ENCODE measurements around the gene TMTC3.

Gene TMTC3

DNA sequence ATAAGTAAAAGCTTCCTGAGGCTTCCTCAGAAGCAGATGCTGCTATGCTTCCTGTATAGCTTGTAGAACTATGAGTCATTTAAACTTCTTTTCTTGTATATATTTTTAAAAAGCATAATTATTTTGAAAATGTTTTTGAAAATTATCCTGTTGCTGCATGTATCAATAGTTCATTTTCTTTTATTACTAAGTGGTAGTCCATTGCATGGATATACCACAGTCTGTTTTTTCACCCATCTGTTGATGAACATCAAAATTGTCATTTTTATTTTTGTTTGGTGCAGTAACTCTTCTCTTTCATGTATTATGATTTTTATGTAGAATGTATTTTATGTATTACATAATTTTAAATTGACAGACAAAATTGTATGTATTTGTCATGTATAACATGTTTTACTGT is 81.4 kb downstream of the TMTC3 start:
- DNase-seq (ENCODE audit: low read depth in 1 of 2, low spot score in 1 of 2) = no peak

DNA sequence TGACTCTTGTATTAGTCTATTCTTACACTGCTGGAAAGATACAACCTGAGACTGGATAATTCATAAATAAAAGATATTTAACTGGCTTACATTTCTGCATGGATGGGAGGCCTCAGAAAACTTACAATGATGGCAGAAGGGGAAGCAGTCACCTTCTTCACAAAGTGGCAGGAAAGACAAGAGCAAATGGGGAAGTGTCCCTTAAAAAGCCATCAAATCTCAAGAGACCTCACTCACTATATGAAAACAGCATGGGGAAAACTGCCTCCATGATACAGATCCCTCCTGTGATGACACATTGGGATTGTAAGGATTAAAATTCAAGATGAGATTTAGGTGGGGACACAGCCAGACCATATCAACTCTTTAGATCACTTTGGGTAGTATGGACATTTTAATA is 83.7 kb downstream of the TMTC3 start:
- no peak for DNase-seq (ENCODE audit: low read depth in 1 of 2, low spot score in 1 of 2)

DNA sequence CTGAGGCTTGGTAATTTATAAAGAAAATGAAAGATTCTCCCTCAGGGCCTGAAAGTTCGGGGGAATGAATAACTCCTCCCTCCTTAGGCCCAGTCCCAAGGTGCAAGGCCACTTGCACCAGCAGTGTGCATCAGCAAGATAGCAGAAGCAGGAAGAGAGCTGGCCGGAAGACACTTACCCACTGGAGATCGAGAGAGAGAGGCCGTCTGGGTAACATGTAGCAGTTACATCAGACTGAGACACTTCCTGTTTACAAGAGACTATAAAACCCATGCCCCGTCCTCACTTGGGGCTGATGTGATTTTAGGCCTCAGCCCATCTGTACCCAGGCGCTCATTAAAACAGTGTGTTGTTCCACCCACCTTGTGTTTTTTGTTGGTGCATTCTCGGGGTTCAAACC is 85.2 kb downstream of the TMTC3 start:
- DNase-seq (ENCODE audit: low read depth in 1 of 2, low spot score in 1 of 2) = no peak

DNA sequence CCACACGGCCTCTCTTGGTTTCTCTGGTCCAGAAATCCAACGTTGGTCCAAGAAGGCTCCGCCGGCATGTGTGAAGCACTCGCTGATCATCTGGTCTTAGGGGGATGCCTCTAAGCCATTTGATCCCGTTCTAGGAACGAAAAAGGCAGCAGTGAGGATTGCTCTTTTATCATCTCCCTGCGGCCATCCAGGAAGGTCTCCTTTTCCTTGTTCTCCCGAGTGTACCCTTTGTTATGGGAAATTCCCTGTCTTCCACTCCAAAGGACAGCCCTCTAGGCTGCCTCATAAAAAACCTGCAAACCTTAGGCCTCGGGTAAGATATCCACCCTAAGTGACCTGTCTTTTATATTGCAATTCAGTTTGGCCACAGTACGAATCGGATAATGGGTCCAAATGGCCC is 85.8 kb downstream of the TMTC3 start:
- no peak for DNase-seq (ENCODE audit: low read depth in 1 of 2, low spot score in 1 of 2)

DNA sequence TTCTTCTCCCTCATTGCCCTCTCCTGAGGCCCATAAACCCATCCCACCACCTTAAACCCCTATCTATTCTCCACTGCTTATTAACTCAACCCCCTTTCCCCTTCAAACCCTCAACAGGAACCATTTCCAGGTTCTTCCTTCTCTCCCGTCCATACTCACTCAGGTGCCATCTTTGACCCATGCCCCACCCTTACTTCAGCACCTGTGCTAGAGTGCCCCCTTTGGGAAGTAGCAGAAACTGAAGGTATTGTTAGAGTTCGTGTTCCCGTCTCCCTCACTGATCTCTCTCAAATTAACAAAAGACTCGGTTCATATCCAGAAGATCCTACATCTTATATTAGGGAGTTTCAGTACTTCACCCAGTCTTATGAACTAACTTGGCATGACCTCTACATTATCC is 86.6 kb downstream of the TMTC3 start:
- no peak for DNase-seq (ENCODE audit: low read depth in 1 of 2, low spot score in 1 of 2)

DNA sequence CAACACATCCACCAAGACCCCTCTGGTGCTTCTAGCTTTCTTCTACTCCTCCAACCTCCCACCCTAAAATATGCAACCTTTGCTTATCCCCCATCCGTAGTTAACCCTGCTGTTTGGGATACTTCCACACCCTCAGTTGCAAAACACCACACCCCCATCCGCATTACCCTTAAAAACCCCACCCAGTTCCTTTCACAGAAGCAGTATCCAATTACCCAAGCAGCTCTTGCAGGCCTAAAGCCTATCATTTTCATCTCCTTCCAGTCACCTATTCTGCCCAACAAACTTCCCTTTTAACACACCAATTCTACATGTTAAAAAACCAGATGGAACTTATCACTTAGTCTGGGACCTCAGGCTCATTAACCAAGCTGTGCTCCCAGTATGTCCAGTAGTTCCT is 88.2 kb downstream of the TMTC3 start:
- DNase-seq (ENCODE audit: low read depth in 1 of 2, low spot score in 1 of 2) = no peak

DNA sequence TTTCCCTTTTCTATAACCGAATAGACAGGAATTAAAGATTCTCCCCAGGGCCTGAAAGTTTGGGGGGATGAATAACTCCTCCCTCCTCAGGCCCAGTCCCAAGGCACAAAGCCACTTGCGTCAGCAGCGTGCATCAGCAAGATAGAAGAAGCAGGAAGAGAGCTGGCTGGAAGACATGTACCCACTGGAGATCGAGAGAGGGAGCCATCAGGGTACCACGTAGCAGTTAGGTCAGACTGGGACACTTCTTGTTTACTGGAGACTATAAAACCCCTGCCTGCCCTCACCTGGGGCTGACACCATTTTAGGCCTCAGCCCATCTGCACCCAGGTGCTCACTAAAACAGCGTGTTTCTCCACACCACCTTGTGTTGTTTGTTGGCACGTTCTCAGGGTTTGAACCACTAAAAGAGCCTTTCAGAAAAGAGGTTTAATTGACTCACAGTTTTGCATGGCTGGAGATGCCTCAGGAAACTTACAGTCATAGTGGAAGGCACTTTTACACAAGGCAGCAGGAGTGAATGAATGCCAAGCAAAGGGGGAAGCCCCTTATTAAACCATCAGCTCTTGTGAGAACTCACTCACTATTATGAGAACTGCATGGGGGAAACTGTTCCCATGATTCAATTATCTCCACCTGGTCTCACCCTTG is 93.2 kb downstream of the TMTC3 start:
- DNase-seq (ENCODE audit: low read depth in 1 of 2, low spot score in 1 of 2) = no peak

DNA sequence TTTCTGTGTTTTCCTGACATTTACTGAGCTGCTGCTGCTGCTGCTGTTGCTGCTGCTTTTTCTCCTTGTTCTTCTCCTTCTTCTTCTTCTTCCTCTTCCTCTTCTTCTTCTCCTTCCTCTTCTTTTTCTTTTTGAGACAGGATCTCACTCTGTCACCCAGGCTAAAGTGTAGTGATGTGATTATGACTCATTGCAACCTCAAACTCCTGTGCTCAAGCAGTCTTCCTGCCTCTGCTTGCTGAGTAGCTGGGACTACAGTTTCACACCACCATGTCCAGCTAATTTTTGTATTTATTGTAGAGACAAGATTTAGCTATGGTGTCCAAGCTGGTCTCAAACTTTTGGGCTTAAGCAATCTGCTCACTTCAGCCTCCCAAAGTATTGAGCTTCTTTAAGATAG is 95.8 kb downstream of the TMTC3 start:
- DNase-seq (ENCODE audit: low read depth in 1 of 2, low spot score in 1 of 2) = no peak

DNA sequence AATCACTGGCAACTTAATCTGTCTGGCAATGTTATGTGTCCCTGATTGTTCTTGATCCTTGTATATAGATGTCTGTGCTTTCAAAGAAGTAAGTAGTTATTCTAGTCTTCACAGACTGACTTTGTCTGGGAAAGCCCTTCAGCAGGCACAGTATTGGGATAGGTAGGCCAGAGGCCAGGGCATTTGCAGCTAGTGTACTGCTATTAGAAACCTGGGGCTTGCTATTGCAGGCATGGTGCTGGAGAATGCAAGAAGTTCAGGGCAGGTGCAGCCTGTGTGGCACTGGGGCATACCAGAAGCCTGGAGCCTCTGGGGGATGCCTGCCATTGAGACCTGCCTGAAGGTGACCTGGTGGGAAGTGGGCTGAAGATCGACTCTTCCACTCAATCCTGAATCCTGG is 96.3 kb downstream of the TMTC3 start:
- no peak for DNase-seq (ENCODE audit: low read depth in 1 of 2, low spot score in 1 of 2)

DNA sequence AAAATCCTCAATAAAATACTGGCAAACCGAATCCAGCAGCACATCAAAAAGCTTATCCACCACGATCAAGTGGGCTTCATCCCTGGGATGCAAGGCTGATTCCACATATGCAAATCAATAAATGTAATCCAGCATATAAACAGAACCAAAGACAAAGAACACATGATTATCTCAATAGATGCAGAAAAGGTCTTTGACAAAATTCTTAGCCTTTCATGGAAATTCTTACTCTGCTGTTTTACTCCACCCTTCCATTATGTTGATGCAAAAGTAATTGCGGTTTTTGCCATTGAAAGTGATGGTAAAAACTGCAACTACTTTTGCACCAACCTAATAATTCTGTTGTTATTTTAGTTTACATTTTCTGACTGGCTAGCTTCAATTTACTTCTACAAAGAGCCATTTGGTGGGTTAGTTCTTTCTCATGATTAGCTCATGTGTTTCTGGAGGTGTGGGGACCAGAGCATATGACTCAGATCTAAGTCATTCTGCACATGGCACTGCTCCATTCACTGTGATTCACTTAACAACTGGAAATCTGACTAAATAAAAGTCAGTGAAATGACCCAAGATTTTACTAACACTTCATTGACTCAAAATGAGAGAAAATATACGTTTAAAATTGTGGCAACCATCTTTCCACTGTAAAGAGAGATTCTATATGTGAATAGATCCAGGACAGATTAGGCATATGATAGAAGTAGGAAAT is 99.9 kb downstream of the TMTC3 start:
- no peak for DNase-seq (ENCODE audit: low read depth in 1 of 2, low spot score in 1 of 2)

DNA sequence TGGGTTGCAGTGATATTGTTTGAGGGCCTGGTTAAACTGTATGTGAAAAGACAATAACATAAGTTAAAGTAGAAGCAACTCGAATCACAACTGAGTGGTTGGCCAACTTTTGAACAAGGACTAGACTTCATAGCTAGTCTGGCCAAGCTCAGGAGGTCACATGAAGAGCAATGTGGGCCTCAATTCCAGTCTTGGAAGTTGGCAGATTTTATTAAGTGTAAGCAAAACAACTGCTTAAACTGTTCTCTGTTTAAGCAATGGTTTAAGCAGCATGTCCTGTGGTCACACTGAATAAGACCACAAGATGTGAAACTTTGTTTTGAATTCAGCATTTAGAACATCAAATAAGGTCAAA is 100.4 kb downstream of the TMTC3 start:
- DNase-seq (ENCODE audit: low read depth in 1 of 2, low spot score in 1 of 2) = no peak

DNA sequence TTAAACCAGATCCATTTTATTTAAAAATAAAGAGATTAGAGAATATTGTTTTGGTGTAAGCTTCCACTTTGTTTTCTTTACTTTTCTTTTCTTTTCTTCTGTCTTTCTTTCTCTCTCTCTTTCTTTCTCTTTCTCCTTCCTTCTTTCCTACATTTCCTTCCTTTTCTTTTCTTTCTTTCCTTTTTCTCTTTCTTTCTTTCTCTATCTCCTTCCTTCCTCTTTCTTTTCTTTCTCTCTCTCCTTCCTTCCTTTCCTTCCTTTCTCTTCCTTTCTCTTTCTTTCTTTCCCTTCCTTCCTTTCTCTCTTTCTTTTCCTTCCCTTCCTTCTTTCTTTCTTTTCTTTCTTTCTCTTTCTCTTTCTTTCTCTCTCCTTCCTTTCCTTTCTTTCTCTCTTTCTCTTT is 100.8 kb downstream of the TMTC3 start:
- DNase-seq (ENCODE audit: low read depth in 1 of 2, low spot score in 1 of 2) = no peak

DNA sequence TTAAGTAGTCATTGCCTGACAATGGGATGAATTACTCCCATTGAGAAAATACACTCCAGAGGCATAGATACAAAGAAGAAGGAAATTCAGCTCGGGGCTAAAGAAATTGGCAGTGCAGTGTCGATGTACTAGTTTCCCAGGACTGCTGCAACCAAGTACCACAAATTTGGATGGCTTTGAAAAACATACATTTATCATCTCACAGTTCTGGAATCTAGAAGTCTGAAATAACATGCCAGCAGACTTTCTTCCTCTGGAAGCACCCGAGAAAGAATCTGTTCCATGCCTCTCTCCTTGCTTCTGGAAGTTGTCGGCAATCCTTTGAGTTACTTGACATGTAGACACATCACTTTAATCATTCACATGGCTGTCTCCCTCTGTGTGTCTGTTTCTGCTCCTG is 101.9 kb downstream of the TMTC3 start:
- no peak for DNase-seq (ENCODE audit: low read depth in 1 of 2, low spot score in 1 of 2)

DNA sequence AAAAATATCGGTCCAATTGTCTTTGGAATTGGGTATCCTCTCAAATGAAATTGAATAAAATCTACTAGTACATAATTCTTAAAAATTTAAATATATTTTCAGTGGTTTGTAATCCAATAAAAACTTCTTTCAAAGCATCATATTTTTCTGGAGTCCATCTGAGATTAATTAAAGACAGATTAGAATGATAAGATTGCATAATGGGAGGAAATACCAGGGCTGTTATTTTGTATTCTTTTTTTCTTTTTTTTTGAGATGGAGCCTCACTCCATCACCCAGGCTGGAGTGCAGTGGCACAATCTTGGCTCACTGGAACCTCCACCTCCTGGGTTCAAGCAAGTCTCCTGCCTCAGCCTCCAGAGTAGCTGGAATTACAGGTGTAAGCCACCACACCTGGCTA is 103.8 kb downstream of the TMTC3 start:
- no peak for DNase-seq (ENCODE audit: low read depth in 1 of 2, low spot score in 1 of 2)

DNA sequence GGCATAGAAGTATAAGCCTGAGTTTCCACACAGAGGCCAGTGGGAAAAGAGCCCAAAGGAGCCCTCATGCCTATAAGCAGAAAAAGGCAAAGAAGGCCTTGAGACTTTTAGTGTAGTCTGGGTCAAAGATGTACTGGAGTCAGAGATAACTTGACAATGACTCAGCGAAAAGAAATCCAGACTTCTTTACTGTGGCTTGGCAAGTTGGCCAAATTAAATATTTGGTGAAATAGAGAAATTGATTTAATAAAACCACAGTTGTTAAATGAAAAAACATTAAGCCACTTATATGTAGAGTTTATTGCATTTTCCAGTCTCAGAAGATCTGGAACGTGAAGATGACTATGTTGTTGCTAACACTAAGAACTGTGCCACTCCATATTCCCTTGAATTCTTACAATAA is 105.1 kb downstream of the TMTC3 start:
- DNase-seq (ENCODE audit: low read depth in 1 of 2, low spot score in 1 of 2) = no peak

DNA sequence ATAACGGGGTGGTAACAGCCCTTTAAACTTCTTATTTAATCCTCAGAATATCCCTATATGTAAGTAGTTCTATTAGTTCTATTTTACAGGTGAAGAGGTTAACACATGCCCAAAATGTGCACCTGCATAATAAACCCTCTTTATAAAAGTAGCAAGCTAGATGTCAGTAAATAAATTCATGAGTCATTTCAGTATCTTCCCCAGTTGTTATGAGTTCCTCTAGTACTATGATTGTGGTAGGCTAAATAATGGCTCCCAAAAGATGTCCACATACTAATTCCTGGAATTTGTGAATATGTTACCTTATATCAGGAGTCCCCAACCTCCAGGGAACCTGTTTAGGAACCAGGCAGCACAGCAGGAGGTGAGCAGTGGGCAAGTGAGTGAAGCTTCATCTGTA is 106.5 kb downstream of the TMTC3 start:
- DNase-seq (ENCODE audit: low read depth in 1 of 2, low spot score in 1 of 2) = no peak

Data from activated T-helper 1 cell treated with anti-CD3 and anti-CD28 coated beads, Interleukin-2, amount 50 U/mL, for 16 hours (primary cell).